ENCODE measurements around the gene EFCC1.

EFCC1 gene

GRCh38 chr3:129033633-129034321 is 32.7 kb downstream of the EFCC1 start:
- in situ Hi-C loops (cut with HindIII; ENCODE audit: low sequenced_read_pairs), result no loop called here
- TF ChIP-seq CTCF (IDR thresholded peaks at IDR 0.05; ENCODE audit: low read depth, low read length, missing control alignments), result no peak
- no peak for DNase-seq (ENCODE audit: low read depth)
- no peak overlapping the region for H3K4me3 ChIP-seq (ENCODE audit: low read depth, low read length)

- DNase-seq (ENCODE audit: low read depth), result no peak
- TF ChIP-seq CTCF (IDR thresholded peaks at IDR 0.05; ENCODE audit: low read depth, low read length, missing control alignments), result no peak
- no peak overlapping the region for H3K4me3 ChIP-seq (ENCODE audit: low read depth, low read length)
- in situ Hi-C loops (cut with HindIII; ENCODE audit: low sequenced_read_pairs), result no loop called here
Measured at GRCh38 chr3:129034642-129035041, 33.5 kb downstream of the EFCC1 start.

GRCh38 chr3:129035360-129036221 is 34.5 kb downstream of the EFCC1 start:
- TF ChIP-seq CTCF (IDR thresholded peaks at IDR 0.05; ENCODE audit: low read depth, low read length, missing control alignments), result no peak
- H3K4me3 ChIP-seq (ENCODE audit: low read depth, low read length), result no peak overlapping the region
- no peak for DNase-seq (ENCODE audit: low read depth)
- in situ Hi-C loops (cut with HindIII; ENCODE audit: low sequenced_read_pairs), result no loop called here

GRCh38 chr3:129036222-129037092 is 35.4 kb downstream of the EFCC1 start:
- TF ChIP-seq CTCF (IDR thresholded peaks at IDR 0.05; ENCODE audit: low read depth, low read length, missing control alignments), result no peak
- no peak for DNase-seq (ENCODE audit: low read depth)
- H3K4me3 ChIP-seq (ENCODE audit: low read depth, low read length), result no peak overlapping the region
- in situ Hi-C loops (cut with HindIII; ENCODE audit: low sequenced_read_pairs), result no loop called here

GRCh38 chr3:129037093-129037419 is 36.0 kb downstream of the EFCC1 start:
- in situ Hi-C loops (cut with HindIII; ENCODE audit: low sequenced_read_pairs), result no loop called here
- no peak for TF ChIP-seq CTCF (IDR thresholded peaks at IDR 0.05; ENCODE audit: low read depth, low read length, missing control alignments)
- no peak for DNase-seq (ENCODE audit: low read depth)
- no peak overlapping the region for H3K4me3 ChIP-seq (ENCODE audit: low read depth, low read length)

GRCh38 chr3:129038121-129038855 is 37.2 kb downstream of the EFCC1 start:
- in situ Hi-C loops (cut with HindIII; ENCODE audit: low sequenced_read_pairs), result no loop called here
- H3K4me3 ChIP-seq (ENCODE audit: low read depth, low read length), result no peak overlapping the region
- no peak for DNase-seq (ENCODE audit: low read depth)
- TF ChIP-seq CTCF (IDR thresholded peaks at IDR 0.05; ENCODE audit: low read depth, low read length, missing control alignments), result no peak

Data from astrocyte of the cerebellum (primary cell).